Activated CD4-positive, alpha-beta T cell treated with anti-CD3 and anti-CD28 coated beads for 4 hours (primary cell): ENCODE results near the gene TAC3.
"Not testable (repeated sequence)": the region's sequence is repeated elsewhere in the genome, so short reads cannot be mapped to it uniquely, and the experiment has no call there.

ENCODE experiments used
- DNase-seq, 2 donors: peaks; one replicate each; pipeline ENCODE4 v3.0.0-alpha.2; 2020

Gene TAC3

DNA sequence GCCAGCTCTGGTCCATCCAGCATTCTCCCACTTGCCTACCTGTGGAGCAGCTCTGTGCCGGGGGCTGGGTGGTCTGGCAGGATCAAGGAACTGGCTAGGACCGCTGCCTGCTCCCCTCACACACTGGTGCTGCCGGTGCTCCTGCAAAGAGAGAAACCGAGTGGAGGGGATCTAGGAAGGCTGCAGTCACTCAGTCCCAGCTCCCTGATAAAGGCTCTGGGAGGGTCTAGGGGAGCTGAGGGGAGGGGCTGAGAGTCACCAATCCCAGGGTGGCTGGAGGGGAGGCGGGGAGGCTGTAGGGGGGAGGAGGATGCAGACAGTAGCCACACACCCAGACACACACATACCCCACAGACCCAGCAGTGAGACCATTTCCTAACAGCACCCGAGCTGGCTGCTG is at the start of gene TAC3:
Gene TAC3 (minus strand): TSS at position 182 of the 400 bp plus-strand sequence. CDS start 732 bp downstream, outside the sequence.
- no peak for DNase-seq

DNA sequence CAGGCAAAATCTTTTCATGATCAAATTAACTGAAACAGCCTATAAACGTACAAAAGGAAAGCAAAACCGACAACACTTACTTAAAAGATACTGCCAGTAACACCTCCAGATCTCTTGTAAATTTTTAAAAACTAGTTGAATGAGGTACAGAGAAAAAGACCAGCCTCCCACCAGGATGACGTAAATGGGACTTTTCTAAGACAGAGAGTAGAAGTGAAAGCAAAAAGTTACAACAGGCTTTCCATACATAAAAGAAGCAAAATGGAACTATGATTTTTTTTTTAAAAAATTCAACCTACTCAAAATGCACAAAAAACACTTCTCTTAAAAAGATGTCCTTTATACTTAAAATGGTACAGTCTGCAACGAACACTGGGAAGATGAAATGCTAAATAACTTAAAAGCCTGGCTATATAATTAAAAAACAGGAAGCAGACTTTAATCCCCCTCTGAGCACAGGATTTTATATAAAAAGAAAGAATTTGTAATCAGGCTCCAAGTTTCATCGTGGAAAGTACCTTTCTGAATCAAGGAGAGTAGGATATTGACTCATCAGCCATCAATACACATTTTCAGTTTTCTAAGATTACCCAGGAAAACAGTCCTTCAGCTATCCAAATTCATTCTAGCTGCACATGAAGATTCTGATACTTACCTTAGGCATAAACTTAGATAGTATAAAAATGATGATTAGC is 47.8 kb upstream of the TAC3 start:
- peak; percentile 58 to 66 for DNase-seq

DNA sequence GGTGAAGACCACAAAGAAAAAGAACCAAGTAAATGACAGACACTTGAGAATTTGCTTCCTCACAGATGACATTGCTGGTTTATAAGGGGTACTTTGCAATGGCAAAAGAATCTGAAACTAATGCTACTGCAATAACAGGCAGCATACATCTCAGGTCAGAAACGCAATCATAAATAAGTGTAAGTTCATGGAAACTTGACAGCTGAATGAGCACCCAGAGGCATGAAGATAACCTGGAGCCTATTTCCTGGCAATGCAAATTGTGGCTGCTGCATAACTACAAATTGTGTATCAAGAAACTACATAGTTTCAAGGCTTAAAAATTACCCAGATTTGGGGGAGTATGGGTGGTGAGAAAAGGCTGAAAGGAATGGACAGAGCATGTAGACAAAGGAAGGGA is 42.1 kb upstream of the TAC3 start:
- DNase-seq: no peak

DNA sequence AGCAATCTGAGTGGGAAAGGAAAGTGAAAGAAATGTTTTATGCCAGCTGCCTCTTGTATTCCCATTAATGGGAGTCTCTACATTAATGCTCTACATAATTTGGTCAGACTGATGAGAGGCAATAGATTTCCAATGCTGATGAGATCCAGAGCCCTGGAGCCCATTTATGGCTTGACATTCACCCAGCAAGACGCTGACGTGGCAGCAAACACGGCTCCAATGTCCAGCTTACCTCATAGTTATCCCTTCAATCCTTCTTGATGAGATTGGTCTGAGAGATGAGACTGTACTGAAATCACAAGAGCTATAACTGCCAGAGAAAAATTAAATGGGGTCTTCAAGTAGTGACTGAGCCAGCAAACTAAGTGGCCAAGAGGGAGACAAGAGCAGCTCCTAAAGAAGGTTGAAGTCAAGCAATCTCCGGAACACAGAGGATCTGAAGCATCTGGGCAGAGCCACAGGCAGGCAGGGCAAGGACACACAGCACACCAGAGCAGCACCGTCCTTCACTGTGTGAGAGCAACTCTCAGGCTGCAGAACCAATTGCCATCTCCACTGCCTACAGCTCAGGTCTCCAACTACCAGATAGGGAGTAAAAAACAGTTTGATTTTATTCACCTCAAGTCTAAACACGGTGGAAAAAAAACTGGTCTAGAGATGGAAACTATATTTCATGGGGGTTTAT is 40.9 kb upstream of the TAC3 start:
- no peak for DNase-seq

DNA sequence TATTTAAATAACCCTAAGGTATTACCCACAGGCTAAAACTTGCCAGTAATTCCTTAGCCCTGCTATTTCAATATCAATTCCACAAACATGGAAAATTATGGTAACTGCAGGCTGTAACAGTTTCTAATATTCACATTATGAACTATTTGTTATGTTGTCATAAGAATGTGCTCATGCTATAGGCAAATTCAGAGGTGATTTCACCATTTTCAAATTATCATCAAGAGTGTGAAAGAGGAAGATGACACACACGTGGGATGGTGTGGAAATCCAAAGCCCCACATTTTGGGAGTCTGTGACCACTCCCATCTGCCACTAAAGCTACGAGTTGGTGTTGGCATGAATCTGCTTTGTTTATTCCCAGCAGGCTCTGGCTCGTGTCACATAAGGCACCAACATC is 39.5 kb upstream of the TAC3 start:
- DNase-seq: no peak

DNA sequence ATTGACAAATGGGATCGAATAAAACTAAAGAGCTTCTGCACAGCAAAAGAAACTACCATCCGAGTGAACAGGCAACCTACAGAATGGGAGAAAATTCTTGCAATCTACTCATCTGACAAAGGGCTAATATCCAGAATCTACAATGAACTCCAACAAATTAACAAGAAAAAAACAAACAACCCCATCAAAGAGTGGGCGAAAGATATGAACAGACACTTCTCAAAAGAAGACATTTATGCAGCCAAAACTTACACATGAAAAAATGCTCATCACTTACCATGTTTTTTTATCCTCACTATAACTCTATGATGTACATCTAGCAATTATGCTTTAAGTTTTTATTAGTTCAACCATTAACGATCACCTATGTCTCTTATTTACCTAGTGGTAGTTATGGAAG is 37.6 kb upstream of the TAC3 start:
- not testable (repeated sequence) for DNase-seq

DNA sequence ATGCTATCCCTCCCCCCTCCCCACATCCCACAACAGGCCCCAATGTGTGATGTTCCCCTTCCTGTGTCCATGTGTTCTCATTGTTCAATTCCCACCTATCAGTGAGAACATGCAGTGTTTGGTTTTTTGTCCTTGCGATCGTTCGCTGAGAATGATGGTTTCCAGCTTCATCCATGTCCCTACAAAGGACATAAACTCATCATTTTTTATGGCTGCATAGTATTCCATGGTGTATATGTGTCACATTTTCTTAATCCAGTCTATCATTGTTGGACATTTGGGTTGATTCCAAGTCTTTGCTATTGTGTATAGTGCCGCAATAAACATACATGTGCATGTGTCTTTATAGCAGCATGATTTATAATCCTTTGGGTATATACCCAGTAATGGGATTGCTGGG is 36.8 kb upstream of the TAC3 start:
- not testable (repeated sequence) for DNase-seq

DNA sequence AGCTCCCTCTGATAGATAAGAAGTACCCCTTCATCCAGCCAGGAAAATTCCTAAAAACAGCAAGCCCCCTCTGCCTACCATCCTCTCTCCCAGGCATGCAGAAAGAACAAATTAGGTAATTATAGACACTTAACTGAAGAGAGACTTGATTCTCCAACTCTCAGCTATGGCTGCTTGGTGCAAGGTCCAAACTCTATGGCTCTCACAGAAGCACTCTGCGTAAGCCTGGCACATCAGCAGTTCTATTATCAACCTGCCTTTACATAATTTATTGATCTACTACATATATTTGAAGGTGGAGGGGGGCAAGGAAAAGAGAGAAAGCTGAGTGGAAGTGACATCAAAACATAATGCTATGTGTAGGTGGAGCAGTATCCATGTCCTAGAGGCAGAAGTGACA is 34.7 kb upstream of the TAC3 start:
- DNase-seq: no peak

DNA sequence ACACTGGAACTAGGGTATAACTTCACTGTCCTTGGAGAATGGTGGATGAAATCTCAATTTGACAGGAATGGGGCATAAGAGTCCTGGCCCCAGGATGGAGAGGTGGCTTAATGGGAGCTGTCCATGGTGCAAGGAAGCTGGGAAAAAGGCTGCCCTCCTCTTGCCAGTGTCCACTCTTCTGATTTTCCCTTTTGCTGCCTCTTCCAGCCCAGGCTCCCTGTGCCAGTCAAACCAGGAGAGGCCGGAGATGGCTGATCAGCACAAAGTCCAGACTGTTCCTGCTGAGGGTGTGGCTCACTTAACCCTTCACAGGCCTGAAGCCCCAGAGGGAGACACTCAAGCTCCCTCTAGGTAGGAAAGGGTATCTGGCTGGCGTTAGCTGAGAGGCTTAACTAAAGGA is 33.6 kb upstream of the TAC3 start, which contains the start of gene MYO1A:
Gene MYO1A (minus strand): TSS at position 240 of the 400 bp plus-strand sequence. CDS start 1,806 bp downstream, outside the sequence.
- DNase-seq: no peak

DNA sequence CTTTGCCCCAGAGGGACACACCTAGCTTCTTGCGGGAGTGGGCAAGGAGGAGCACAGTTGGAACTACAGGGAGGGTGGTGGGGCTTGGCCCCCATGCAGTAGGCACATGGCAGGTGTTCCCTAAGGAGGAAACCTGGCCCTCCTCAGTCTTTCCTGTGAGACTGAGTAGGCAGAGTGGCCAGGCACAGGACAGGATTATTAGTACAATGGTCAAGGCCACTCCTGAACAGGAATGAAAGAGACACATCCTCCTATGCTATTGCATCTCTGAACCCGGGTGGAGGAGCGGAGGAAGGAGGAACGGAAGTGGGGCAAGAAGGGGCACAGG is 32.8 kb upstream of the TAC3 start:
- no peak for DNase-seq

DNA sequence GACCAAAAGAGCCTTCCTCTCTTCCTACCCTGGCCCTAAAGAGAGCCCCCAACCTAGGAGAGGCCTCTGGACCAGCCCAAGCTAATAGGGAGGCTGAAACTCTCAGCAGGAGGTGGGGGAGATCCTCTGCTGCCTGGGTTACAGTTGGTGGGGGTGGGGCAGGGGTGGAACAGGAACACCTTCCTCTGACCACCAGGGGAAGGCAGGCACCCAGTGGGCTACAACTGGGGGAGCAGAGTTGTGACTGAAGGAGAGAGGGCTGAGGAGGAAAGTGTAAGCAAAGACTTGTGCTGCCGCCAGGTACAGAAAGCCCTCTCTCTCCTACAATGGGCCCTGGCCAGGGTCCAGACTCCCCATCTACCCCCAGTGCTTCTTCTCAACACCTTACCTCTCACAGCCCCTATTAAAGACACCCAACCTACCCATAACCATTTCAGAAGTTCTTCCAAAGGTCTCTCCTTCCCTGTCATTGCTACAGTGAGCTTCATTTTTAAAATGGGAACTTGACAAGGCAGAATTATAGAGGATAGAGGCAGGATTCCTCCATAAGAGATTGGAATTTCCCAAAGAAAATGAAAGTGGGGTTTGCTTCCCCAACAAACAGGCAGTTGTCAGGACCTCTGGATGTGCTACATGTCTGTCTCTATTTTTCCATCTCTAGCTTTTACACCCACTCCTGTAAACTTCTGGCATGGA is 32.2 kb upstream of the TAC3 start:
- no peak for DNase-seq

DNA sequence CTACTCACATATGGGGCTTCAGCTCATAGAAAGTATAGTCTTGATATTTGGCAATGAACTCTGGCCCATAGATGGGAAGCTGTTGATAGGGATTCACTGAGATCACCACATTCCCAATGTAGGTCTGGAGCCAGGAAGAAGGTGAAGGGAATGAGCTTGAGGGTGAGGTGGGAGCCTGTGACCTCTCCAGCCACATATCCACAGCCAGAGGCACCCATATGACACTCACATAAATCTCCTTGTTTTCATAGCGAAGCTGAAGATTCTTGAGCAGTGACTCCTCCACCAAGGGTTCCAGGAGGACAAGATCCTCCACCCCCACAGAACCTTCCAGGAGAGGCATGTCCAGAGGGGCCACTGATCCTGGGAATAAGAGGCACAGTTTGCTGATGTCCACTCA is 31.7 kb upstream of the TAC3 start:
- DNase-seq: no peak

DNA sequence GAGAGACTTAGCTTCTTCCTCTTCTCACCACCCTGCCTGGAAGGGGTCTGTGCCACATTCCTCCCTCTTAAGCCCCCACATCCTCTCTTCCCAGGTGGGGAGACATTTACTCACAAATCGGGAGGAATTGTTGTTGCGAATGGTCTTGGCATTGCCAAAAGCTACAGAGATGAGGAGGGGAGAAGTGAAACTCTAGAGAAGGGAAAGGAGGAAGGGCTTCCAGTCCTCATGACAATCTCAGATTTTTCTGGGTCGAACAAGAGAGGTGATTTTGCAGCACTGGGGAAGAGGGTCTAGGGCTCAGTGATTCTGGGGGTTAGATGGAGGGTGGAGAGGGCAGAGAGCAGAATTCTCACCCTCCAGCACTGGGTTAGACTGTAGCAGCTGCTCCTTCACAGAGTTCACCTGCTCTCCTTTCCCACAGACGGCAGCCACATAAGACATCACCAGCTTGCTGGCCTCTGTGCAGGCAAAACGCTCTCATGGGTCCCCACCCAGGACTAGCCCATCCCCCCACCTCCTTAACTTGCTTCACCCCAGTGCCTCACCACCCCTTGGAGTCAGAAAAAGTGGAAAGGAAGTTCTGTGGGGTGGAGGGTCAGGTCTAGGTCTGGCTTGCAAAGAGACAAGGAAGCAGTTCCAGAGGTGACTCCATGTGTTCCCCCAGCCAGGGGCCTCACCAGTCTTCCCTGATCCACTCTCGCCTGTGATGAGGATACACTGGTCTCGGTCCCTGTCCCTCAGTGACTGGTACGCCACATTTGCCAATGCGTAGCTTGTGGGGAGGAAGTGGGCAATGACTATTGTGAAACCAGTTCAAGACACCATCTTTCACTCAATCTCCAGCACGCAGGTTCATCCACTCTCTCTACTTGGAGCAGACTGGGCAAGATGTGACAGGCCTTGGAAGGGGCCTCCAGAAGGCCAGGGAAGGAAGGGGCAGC is 30.9 kb upstream of the TAC3 start:
- DNase-seq: no peak

DNA sequence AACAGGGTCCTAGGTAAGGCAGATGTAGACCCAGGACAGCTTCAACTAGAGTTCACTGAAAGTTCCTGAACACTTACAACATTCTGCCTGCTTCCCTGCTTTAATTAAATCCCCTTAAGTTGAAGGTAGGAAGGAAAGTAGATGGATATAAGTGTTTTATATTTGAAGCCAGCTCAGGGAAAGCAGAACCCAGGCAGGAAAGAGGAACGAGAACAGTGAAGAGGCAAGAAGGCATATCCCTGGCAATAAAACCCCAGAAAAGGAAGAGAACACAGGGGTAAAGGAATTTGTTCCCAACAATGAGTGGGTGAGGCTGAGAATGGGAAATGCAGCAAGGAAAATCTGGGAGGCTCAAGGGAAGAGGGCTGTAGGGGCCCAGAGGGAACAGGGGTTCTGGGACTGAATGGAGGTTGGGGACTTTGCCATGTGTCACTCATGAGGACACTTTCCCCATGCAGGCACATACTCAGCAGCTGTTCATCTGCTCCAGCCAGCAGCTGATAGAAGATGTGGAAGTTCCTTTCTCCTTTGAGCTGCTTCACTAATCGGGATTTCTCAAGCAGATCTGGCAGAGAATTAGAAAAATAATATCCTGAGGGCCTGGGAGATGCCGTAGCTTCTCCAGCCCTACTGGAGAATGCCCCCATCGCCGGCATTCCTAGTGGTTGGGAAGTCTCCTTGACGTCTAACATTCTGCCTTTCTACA is 29.9 kb upstream of the TAC3 start:
- no peak for DNase-seq

DNA sequence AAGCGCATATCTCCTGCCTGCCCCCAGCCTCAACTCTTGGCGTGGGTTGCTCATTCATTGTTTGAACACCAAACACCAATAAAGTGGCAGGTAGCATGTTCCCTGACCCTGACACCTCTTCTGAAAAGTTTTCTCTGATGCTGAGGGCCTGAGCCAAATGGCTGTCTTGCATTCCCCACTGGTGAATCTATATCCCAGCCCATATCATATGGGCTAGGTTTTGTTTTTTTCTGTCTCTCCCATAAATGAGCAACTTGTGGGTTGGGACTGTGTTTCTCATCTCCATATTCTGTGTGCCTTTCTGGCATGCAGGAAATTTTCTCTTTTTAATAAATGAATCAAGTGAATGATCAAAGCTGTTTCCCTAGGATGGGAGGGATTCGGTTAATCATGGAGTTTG is 28.6 kb upstream of the TAC3 start:
- no peak for DNase-seq

DNA sequence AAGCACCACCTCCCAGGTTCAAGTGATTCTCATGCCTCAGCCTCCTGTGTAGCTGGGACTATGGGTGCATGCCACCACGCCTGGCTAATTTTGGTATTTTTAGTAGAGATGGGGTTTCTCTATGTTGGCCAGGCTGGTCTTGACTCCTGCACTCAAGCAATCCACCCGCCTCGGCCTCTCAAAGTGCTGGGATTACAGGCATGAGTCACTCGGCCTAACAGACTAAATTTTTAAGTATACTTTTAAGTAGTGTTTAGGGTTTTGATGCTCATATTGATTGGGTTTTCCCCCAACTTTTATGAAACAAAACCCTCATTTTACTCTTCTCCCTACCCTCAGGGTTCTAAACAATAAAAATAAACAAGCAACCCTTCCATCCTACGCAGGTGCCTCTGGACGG is 28.1 kb upstream of the TAC3 start:
- DNase-seq: no peak

DNA sequence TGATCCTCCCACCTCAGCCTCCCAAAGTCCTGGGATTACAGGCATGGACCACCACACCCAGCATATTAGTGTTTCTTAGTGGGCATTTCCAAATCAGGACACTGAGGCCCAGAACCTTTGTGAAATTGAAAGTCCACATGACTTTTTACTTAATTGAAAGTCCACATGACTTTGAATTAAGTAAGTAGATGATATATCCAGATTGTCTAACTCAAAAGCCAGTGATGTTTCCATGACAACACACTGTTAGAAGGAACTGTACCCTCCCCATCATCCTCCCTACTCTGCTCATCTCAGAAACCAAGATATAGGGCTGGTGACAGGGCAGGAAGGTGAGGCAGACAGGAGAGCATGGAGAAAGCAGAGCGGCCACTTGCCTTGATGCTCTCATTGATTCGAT is 26.4 kb upstream of the TAC3 start:
- no peak for DNase-seq

DNA sequence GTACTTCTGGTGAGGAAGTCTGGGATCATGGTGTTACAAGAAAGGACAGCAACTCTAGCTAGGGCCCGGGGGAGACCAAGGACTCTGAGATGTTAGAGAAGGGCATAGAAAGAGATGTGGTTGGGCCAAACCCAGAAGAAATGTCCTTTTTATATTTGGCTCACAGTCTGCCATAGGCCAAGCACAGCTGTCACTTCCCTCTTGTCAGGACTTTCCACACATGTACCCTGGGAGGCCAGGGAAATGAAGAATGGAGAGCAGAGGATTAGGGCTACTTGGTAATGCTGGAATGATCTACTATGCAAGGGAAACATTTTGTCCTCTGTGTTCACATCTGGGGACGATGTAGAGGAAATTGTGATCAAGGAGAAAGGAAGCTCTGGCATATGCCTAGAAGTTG is 24.4 kb upstream of the TAC3 start:
- no peak for DNase-seq

DNA sequence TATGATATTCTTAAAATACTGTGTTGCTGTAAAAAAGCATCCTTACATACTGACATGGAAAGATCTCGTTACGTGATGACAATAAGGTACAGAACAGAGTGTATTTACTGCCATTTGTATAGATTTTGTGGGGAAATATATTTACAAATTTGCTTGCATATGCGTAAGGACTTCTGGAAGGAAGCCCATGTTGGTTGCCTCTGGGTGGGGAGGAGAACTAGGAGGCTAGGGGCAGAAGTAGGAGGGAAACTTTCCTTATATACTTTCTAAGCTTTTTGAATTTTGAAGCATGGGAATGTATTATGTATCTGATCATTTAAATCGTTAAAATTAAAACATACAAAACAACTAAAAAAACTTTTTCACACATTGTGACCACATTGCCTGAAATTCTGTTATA is 23.9 kb upstream of the TAC3 start:
- no peak for DNase-seq

DNA sequence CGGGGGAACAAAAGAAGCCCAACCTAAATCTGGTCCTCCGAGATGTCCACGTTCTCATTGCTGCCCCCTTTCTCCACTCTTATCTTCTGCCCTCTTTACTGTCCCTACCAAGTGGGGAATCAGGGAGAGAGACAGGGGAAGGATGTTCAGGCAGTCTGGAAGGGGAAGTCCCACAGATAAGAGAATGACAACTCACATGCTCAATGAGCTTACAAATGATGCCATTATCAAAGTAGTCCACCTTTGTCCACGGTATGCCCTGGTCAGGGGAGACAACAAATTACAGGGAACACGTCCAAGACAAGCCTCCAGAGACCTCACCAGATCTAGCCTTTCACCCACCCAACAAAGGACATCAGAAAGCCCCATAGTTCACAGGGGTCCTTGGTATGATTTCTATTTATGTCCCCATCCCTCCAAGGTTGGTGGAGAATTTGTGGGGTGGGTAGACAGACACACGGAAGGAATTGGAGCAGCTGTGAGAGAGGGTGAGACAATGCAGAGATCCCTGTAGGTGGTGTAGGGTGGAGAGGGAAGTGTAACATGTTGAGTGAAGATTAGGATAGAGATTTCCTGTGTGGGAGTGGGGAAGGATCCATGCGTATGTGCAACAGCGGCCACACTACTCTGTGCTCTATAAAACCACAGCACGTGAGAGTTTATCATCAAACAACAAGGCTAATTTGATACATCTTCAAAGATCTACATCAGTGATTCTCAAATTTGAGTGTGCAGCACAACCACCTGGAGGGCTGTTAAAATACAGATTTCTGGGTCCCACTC is 22.9 kb upstream of the TAC3 start:
- no peak for DNase-seq

DNA sequence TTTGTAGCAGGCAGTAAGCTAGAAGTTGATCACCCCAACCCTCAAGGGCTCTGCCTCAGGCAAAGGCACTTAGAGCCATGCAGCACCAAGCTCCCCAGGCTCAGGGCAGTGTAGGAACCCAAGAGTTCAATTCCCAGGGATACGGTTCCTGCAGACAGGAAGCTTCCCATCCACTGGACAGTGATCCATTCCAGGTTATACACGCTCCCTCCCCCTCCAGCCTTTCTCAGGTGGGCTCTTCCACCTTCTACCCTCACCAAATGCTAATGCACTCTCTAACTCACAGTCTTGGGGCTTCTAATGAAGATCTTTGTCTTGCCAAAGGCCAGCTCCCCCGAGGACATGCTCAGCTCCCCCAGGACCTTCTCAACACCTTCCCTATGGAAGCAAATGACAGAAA is 20.9 kb upstream of the TAC3 start:
- DNase-seq: no peak

DNA sequence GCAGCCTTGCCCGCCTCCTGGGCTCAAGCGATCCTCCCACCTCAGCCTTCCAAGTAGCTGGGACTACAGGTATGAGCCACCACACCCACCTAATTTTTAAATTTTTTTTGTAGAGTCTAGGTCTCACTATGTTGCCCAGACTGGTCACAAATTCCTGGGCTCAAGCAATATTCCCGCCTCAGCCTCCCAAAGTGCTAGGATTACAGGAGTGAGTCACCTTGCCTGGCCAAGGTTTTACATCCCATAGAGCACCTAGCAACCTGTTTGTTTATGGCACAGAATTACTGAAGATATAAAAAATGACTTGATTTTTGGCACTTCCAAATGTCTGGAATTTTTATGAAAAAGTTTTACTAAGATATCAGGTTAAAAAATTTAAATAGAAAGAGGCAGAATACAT is 17.1 kb upstream of the TAC3 start:
- no peak for DNase-seq
